Panc1 (cell line): ENCODE results near the gene PXYLP1. TPM values are rescaled to one million over a fixed set of nuclear protein-coding genes. Genes with fewer than 3 reads are reported as not detected.

Source experiments
- ATAC-seq: fragments of 200-7000 bp; cut with Tn5 transposase; 2 replicates; pipeline ENCODE4 v1.9.1; 2020; ENCODE audit warnings: mild to moderate bottlenecking, moderate library complexity
- BruUV-seq: library from RNA; stranded (reverse); fragments of 400-500 nt; replicated peaks from 2 replicates; lab custom pipeline; 2021; lab: Mats Ljungman, UMichigan
- CTCF ChIA-PET: fragments of 300-600 bp; sonication (Branson Sonifier 250); formaldehyde crosslinking; loops from one replicate; lab custom pipeline; 2022; ENCODE audit warnings: antibody characterized with exemption; lab: Charles Lee
- POLR2A ChIA-PET: fragments of 300-600 bp; sonication (Branson Sonifier 250); formaldehyde crosslinking; loops from one replicate; lab custom pipeline; 2022; ENCODE audit warnings: antibody characterized with exemption; lab: Charles Lee
- DNase-seq: peaks from one replicate; pipeline ENCODE4 v3.0.0-alpha.2; 2010; ENCODE audit warnings: low read depth, low spot score
- H3K27ac ChIP-seq: 2 replicates; pipeline ENCODE4 v1.5.1; 2011; ENCODE audit warnings: mild to moderate bottlenecking, low read length, inconsistent platforms
- H3K27me3 ChIP-seq: fragments of 200-500 bp; sonication (Bioruptor generic); 2 replicates; pipeline ENCODE4 v1.6.0; 2014; ENCODE audit warnings: low read length, inconsistent platforms; ENCODE audit not compliant: control insufficient read depth, insufficient read depth
- H3K36me3 ChIP-seq: fragments of 200-500 bp; sonication (Bioruptor generic); 2 replicates; pipeline ENCODE4 v1.5.1; 2014; ENCODE audit warnings: inconsistent platforms, mild to moderate bottlenecking, low read length, moderate library complexity; ENCODE audit not compliant: control insufficient read depth, insufficient read depth
- H3K4me1 ChIP-seq: 2 replicates; pipeline ENCODE4 v1.5.1; 2011; ENCODE audit warnings: inconsistent platforms, mild to moderate bottlenecking, low read length, moderate library complexity; ENCODE audit not compliant: control insufficient read depth, insufficient read depth
- H3K4me3 ChIP-seq, 2 experiments: 2 replicates each; pipeline ENCODE4 v1.5.1; 2011 to 2012; ENCODE audit warnings: low read depth in 2 of 2, low read length in 2 of 2, mild to moderate bottlenecking in 2 of 2, inconsistent platforms in 1 of 2, moderate library complexity in 1 of 2
- H3K9me3 ChIP-seq: fragments of 200-500 bp; sonication (Bioruptor generic); 2 replicates; pipeline ENCODE4 v1.5.1; 2014; ENCODE audit warnings: low read depth, mild to moderate bottlenecking, inconsistent platforms, low read length, moderate library complexity; ENCODE audit not compliant: control insufficient read depth, insufficient read depth
- POLR2AphosphoS5 ChIP-seq: IDR thresholded peaks from 2 replicates; pipeline ENCODE4 v1.6.1; 2012; ENCODE audit warnings: mild to moderate bottlenecking, low read depth, low read length, moderate library complexity
- SIN3A ChIP-seq: IDR thresholded peaks from 2 replicates; pipeline ENCODE4 v1.6.1; 2012; ENCODE audit warnings: low read depth, mild to moderate bottlenecking, low read length, moderate library complexity, borderline replicate concordance; ENCODE audit not compliant: insufficient read depth
- TCF7L2 ChIP-seq: IDR thresholded peaks from 2 replicates; pipeline ENCODE4 v1.6.1; 2011; ENCODE audit warnings: mild to moderate bottlenecking, low read depth, low read length, inconsistent platforms
- in situ Hi-C: cut with HindIII; loops from 2 replicates; pipeline ENCODE4 v1.10.0; 2016; ENCODE audit warnings: low sequenced_read_pairs, low pct_unique_long_range_greater_than_20kb
- intact Hi-C: fragments of 100-400 bp; cut with micrococcal nuclease; formaldehyde crosslinking; loops from one replicate; pipeline ENCODE4 v1.10.0; 2022; ENCODE audit not compliant: unreplicated experiment
- total RNA-seq: library from RNA; stranded (reverse); gene quantifications from one replicate; pipeline ENCODE4 v1.2.1, GENCODE V29; 2021; ENCODE audit not compliant: unreplicated experiment
- TF ChIP-seq, protein P1 (sequence below): fragments of 450-650 bp; IDR thresholded peaks from 2 replicates; pipeline ENCODE4 v1.5.1; 2017; ENCODE audit warnings: mild to moderate bottlenecking
- TF ChIP-seq, protein P2 (sequence below), 2 experiments: IDR thresholded peaks; 2 replicates each; pipeline ENCODE4 v1.6.1; 2011 to 2012; ENCODE audit warnings: low read depth in 2 of 2, control low read depth in 1 of 2, low read length in 1 of 2, mild to moderate bottlenecking in 1 of 2, moderate library complexity in 1 of 2; ENCODE audit not compliant: insufficient read depth in 1 of 2

Gene PXYLP1
- total RNA-seq, 1 experiment from 2014 or later, result 1.4 TPM

DNA sequence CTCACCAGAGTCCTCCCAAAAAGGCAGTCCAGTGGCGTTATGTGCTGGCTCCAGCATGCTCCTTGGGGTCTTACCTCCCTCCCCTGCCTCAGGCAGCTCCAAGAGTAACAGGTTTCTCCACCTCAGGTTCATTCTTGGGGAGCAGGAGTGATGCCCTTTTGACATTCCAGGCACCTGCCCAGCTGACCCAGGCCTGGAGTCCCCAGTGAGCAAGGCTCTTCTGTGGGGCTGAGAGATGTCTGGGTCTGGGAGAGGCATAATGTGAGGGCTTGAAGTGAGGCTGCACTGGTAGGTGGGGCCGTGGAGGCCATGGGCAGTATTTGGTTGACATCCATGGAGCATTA, 15.3 kb downstream of the PXYLP1 start:
- no peak for DNase-seq
- TF ChIP-seq, protein P1, sequence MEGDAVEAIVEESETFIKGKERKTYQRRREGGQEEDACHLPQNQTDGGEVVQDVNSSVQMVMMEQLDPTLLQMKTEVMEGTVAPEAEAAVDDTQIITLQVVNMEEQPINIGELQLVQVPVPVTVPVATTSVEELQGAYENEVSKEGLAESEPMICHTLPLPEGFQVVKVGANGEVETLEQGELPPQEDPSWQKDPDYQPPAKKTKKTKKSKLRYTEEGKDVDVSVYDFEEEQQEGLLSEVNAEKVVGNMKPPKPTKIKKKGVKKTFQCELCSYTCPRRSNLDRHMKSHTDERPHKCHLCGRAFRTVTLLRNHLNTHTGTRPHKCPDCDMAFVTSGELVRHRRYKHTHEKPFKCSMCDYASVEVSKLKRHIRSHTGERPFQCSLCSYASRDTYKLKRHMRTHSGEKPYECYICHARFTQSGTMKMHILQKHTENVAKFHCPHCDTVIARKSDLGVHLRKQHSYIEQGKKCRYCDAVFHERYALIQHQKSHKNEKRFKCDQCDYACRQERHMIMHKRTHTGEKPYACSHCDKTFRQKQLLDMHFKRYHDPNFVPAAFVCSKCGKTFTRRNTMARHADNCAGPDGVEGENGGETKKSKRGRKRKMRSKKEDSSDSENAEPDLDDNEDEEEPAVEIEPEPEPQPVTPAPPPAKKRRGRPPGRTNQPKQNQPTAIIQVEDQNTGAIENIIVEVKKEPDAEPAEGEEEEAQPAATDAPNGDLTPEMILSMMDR, result no peak
- TF ChIP-seq TCF7L2 (no peak), SIN3A (no peak), POLR2AphosphoS5 (no peak)
- TF ChIP-seq, protein P2, sequence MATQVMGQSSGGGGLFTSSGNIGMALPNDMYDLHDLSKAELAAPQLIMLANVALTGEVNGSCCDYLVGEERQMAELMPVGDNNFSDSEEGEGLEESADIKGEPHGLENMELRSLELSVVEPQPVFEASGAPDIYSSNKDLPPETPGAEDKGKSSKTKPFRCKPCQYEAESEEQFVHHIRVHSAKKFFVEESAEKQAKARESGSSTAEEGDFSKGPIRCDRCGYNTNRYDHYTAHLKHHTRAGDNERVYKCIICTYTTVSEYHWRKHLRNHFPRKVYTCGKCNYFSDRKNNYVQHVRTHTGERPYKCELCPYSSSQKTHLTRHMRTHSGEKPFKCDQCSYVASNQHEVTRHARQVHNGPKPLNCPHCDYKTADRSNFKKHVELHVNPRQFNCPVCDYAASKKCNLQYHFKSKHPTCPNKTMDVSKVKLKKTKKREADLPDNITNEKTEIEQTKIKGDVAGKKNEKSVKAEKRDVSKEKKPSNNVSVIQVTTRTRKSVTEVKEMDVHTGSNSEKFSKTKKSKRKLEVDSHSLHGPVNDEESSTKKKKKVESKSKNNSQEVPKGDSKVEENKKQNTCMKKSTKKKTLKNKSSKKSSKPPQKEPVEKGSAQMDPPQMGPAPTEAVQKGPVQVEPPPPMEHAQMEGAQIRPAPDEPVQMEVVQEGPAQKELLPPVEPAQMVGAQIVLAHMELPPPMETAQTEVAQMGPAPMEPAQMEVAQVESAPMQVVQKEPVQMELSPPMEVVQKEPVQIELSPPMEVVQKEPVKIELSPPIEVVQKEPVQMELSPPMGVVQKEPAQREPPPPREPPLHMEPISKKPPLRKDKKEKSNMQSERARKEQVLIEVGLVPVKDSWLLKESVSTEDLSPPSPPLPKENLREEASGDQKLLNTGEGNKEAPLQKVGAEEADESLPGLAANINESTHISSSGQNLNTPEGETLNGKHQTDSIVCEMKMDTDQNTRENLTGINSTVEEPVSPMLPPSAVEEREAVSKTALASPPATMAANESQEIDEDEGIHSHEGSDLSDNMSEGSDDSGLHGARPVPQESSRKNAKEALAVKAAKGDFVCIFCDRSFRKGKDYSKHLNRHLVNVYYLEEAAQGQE (IDR thresholded peaks at IDR 0.05; ENCODE audit: insufficient read depth in 1 of 2, low read depth in 2 of 2, low read length in 1 of 2), result no peak
- in situ Hi-C loops (no loop called here), intact Hi-C loops (no loop called here)
- no peak for ATAC-seq
- Histone ChIP-seq H3K9me3 (no peaks in the 10 kb centered on the region), H3K27me3 (peaks cover 2% of the 10 kb centered on the region), H3K4me1 (no peaks in the 10 kb centered on the region), H3K27ac (no peak overlapping the region), H3K36me3 (no peaks in the 10 kb centered on the region), H3K4me3 (no peak overlapping the region)
- BruUV-seq, result no TSS peak
- ChIA-PET POLR2A (no interaction called here), CTCF (no interaction called here)

DNA sequence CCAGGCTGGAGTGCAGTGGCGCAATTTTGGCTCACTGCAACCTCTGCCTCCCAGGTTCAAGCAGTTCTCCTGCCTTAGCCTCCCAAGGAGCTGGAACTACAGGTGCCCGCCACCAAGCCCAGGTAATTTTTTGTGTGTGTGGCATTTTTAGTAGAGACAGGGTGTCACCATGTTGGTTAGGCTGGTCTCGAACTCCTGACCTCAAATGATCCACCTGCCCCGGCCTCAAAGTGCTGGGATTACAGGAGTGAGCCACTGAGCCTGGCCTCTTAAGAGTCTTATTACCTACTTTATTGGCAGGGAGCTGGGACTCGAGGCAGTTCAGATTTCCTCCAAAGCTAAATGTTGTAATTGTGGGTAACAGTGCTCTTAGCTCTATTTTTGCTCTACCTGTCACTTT, 16.4 kb downstream of the PXYLP1 start:
- Histone ChIP-seq H3K4me1 (no peaks in the 10 kb centered on the region), H3K4me3 (no peak overlapping the region), H3K36me3 (no peaks in the 10 kb centered on the region), H3K27ac (no peak overlapping the region), H3K27me3 (peaks cover 2% of the 10 kb centered on the region), H3K9me3 (no peaks in the 10 kb centered on the region)
- intact Hi-C loops (no loop called here), in situ Hi-C loops (no loop called here)
- no peak for ATAC-seq
- ChIA-PET CTCF (interaction anchor here (0.7 kb wide), 1 partner anchor 119 kb away, joined by 3 read pairs; no protein-coding TSS in a partner anchor), POLR2A (no interaction called here)
- DNase-seq, result no peak
- BruUV-seq, result no TSS peak
- TF ChIP-seq POLR2AphosphoS5 (no peak), SIN3A (no peak), TCF7L2 (no peak)
- TF ChIP-seq, protein P2 (IDR thresholded peaks at IDR 0.05; ENCODE audit: insufficient read depth in 1 of 2, low read depth in 2 of 2, low read length in 1 of 2), result no peak
- TF ChIP-seq, protein P1, result no peak
